HCT116 (cell line): ENCODE measurements around the gene PHF14. TPM values are rescaled to one million over a fixed set of nuclear protein-coding genes. Genes with fewer than 3 reads are reported as not detected.

Experiments
- ATAC-seq: fragments of 200-7000 bp; cut with Tn5 transposase; 2 replicates; pipeline ENCODE4 v1.9.1; 2020; ENCODE audit warnings: mild to moderate bottlenecking, moderate library complexity
- BruUV-seq: library from RNA; stranded (reverse); fragments of 400-500 nt; replicated peaks from 2 replicates; lab custom pipeline; 2021; lab: Mats Ljungman, UMichigan
- CTCF ChIA-PET: fragments of 300-600 bp; sonication (Branson Sonifier 250); formaldehyde crosslinking; loops from one replicate; lab custom pipeline; 2021; ENCODE audit warnings: antibody characterized with exemption; lab: Charles Lee
- POLR2A ChIA-PET: fragments of 300-600, 350-600 bp; sonication (Branson Sonifier 250); formaldehyde crosslinking; loops from one replicate; lab custom pipeline; 2021; ENCODE audit warnings: antibody characterized with exemption; lab: Charles Lee
- RAD21 ChIA-PET, 2 experiments: fragments of 300-600 bp; sonication (Branson Sonifier 250); formaldehyde crosslinking; loops; one replicate each; lab custom pipeline; 2023; ENCODE audit warnings: low total read pairs in 2 of 2; ENCODE audit not compliant: uncharacterized antibody in 2 of 2, unreplicated experiment in 2 of 2, low non-redundant PET in 1 of 2; lab: Charles Lee
- DNase-seq: peaks from one replicate; pipeline ENCODE4 v3.0.0-alpha.2; 2010; ENCODE audit warnings: low read depth, low spot score
- H2AFZ ChIP-seq: fragments of 200-600 bp; shearing (Covaris generic), sonication (generic); 2 replicates; pipeline ENCODE4 v1.6.1; 2017; ENCODE audit warnings: low read depth, mixed run types, mixed read lengths, antibody characterized with exemption, low read length; ENCODE audit not compliant: poor library complexity, severe bottlenecking
- H3K27ac ChIP-seq: 2 replicates; pipeline ENCODE4 v1.5.1; 2012; ENCODE audit warnings: low read depth, low read length
- H3K27me3 ChIP-seq: fragments of 200-600 bp; sonication (generic); 2 replicates; pipeline ENCODE4 v1.6.1; 2016; ENCODE audit warnings: mixed run types, low read length, mixed read lengths; ENCODE audit not compliant: insufficient read depth
- H3K36me3 ChIP-seq, 2 experiments: fragments of 200-500 bp in 1 of 2; fragments of 200-600 bp in 1 of 2; sonication (Bioruptor generic) in 1 of 2; sonication (generic) in 1 of 2; 2 replicates each; pipeline versions ENCODE4 v1.5.1 to v1.6.1; 2014 to 2016; ENCODE audit warnings: low read length in 2 of 2, inconsistent platforms in 1 of 2, mixed read lengths in 1 of 2, mixed run types in 1 of 2; ENCODE audit not compliant: insufficient read depth in 2 of 2, control insufficient read depth in 1 of 2
- H3K4me1 ChIP-seq, 2 experiments: fragments of 200-600 bp in 1 of 2; sonication (generic) in 1 of 2; 2 replicates each; pipeline versions ENCODE4 v1.5.1 to v1.6.1; 2012 to 2017; ENCODE audit warnings: low read length in 2 of 2, inconsistent platforms in 1 of 2, mild to moderate bottlenecking in 1 of 2, mixed read lengths in 1 of 2, mixed run types in 1 of 2, moderate library complexity in 1 of 2; ENCODE audit not compliant: insufficient read depth in 2 of 2, control insufficient read depth in 1 of 2
- H3K4me2 ChIP-seq: fragments of 200-600 bp; sonication (generic); 2 replicates; pipeline ENCODE4 v1.6.1; 2017; ENCODE audit warnings: mixed run types, low read length, mixed read lengths
- H3K4me3 ChIP-seq, 2 experiments: fragments of 200-600 bp in 1 of 2; sonication (generic) in 1 of 2; replicated peaks in 1 of 2; 2 replicates each; pipeline ENCODE4 v1.5.1; 2011 to 2016; ENCODE audit warnings: low read length in 2 of 2, control low read depth in 1 of 2, low read depth in 1 of 2, mild to moderate bottlenecking in 1 of 2, mixed read lengths in 1 of 2, mixed run types in 1 of 2
- H3K79me2 ChIP-seq: fragments of 200-600 bp; sonication (generic); 2 replicates; pipeline ENCODE4 v1.6.1; 2017; ENCODE audit warnings: mild to moderate bottlenecking, mixed run types, low read length, moderate library complexity, mixed read lengths; ENCODE audit not compliant: insufficient read depth
- H3K9ac ChIP-seq: fragments of 200-600 bp; sonication (generic); 2 replicates; pipeline ENCODE4 v1.6.1; 2016; ENCODE audit warnings: low read length, mixed read lengths
- H3K9me2 ChIP-seq: fragments of 200-600 bp; sonication (generic), shearing (Covaris generic); 2 replicates; pipeline ENCODE4 v1.6.1; 2017; ENCODE audit warnings: mixed run types, mild to moderate bottlenecking, moderate library complexity; ENCODE audit not compliant: insufficient read depth
- H3K9me3 ChIP-seq, 2 experiments: fragments of 200-500 bp in 1 of 2; fragments of 200-600 bp in 1 of 2; sonication (Bioruptor generic) in 1 of 2; sonication (generic) in 1 of 2; 2 replicates each; pipeline ENCODE4 v1.6.1; 2014 to 2017; ENCODE audit warnings: low read length in 2 of 2, mixed read lengths in 2 of 2, inconsistent platforms in 1 of 2, low read depth in 1 of 2, mild to moderate bottlenecking in 1 of 2, mixed run types in 1 of 2, moderate library complexity in 1 of 2; ENCODE audit not compliant: control insufficient read depth in 1 of 2, insufficient read depth in 1 of 2
- H4K20me1 ChIP-seq: fragments of 200-600 bp; sonication (generic), shearing (Covaris generic); 2 replicates; pipeline ENCODE4 v1.6.1; 2017; ENCODE audit warnings: mixed run types, mild to moderate bottlenecking, moderate library complexity; ENCODE audit not compliant: insufficient read depth
- ATF3 ChIP-seq: IDR thresholded peaks from 2 replicates; pipeline ENCODE4 v1.6.1; 2012
- CEBPB ChIP-seq: IDR thresholded peaks from 2 replicates; pipeline ENCODE4 v1.6.1; 2012; ENCODE audit warnings: low read depth
- EZH2 ChIP-seq: fragments of 200-600 bp; sonication (generic); IDR thresholded peaks from 2 replicates; pipeline ENCODE4 v1.6.1; 2017; ENCODE audit warnings: antibody characterized with exemption, mixed run types
- EZH2phosphoT487 ChIP-seq: fragments of 200-600 bp; IDR thresholded peaks from 2 replicates; pipeline ENCODE4 v1.6.1; 2018; ENCODE audit warnings: antibody characterized with exemption, borderline replicate concordance
- FOSL1 ChIP-seq: IDR thresholded peaks from 2 replicates; pipeline ENCODE4 v1.6.1; 2012; ENCODE audit warnings: low read depth
- JUND ChIP-seq: IDR thresholded peaks from 2 replicates; pipeline ENCODE4 v1.6.1; 2012
- RAD21 ChIP-seq: IDR thresholded peaks from 2 replicates; pipeline ENCODE4 v1.6.1; 2012; ENCODE audit warnings: low read depth, mild to moderate bottlenecking
- REST ChIP-seq: IDR thresholded peaks from 2 replicates; pipeline ENCODE4 v1.6.1; 2012; ENCODE audit warnings: low read depth
- TCF7L2 ChIP-seq: IDR thresholded peaks from 2 replicates; pipeline ENCODE4 v1.7.0; 2011; ENCODE audit warnings: borderline replicate concordance, inconsistent platforms; ENCODE audit not compliant: insufficient read depth, insufficient read length; ENCODE audit errors: extremely low read depth
- YY1 ChIP-seq: IDR thresholded peaks from 2 replicates; pipeline ENCODE4 v1.6.1; 2011; ENCODE audit warnings: low read length, low read depth, moderate library complexity, mild to moderate bottlenecking; ENCODE audit not compliant: insufficient replicate concordance; ENCODE audit errors: extremely low read depth
- ZFX ChIP-seq: fragments of 450-650 bp; IDR thresholded peaks from 2 replicates; pipeline ENCODE4 v1.6.1; 2017
- ZNF274 ChIP-seq: fragments of 200-500 bp; sonication (Bioruptor generic); IDR thresholded peaks from 2 replicates; pipeline ENCODE4 v1.6.1; 2014; ENCODE audit warnings: mild to moderate bottlenecking, low read depth, low read length, inconsistent platforms
- intact Hi-C: fragments of 100-400 bp; cut with micrococcal nuclease; formaldehyde crosslinking; loops from 2 replicates; pipeline ENCODE4 v1.10.0; 2022
- total RNA-seq: library from RNA; stranded (reverse); gene quantifications from one replicate; pipeline ENCODE4 v1.2.1, GENCODE V29; 2021; ENCODE audit not compliant: unreplicated experiment
- TF ChIP-seq, protein P1 (sequence below): IDR thresholded peaks from 2 replicates; pipeline ENCODE4 v1.6.1; 2011; ENCODE audit warnings: mild to moderate bottlenecking, low read length, moderate library complexity; ENCODE audit not compliant: insufficient replicate concordance; ENCODE audit errors: extremely low read depth

The PHF14 gene
- total RNA-seq, 1 experiment from 2014 or later = 13.8 TPM

GRCh38 chr7:11124856-11125559, 151.3 kb downstream of the PHF14 start:
- ChIA-PET RAD21 (no interaction called here), POLR2A (no interaction called here), CTCF (no interaction called here)
- no peaks in the 10 kb centered on the region for H3K4me1 ChIP-seq
- H3K9me2 ChIP-seq = no peaks in the 10 kb centered on the region
- H3K79me2 ChIP-seq = no peaks in the 10 kb centered on the region
- no peak overlapping the region for H3K4me2 ChIP-seq
- H3K9me3 ChIP-seq = no peaks in the 10 kb centered on the region
- H3K36me3 ChIP-seq = no peaks in the 10 kb centered on the region
- H3K27ac ChIP-seq = no peak overlapping the region
- no peaks in the 10 kb centered on the region for H4K20me1 ChIP-seq
- intact Hi-C loops = no loop called here
- no peak overlapping the region for H2AFZ ChIP-seq
- BruUV-seq = no TSS peak
- DNase-seq (no peak), ATAC-seq (no peak)
- no peak overlapping the region for H3K9ac ChIP-seq
- H3K4me3 ChIP-seq = no peak overlapping the region
- no peaks in the 10 kb centered on the region for H3K27me3 ChIP-seq
- TF ChIP-seq JUND (no peak), CEBPB (no peak), EZH2phosphoT487 (no peak), ZNF274 (no peak), RAD21 (no peak), EZH2 (no peak)

DNA sequence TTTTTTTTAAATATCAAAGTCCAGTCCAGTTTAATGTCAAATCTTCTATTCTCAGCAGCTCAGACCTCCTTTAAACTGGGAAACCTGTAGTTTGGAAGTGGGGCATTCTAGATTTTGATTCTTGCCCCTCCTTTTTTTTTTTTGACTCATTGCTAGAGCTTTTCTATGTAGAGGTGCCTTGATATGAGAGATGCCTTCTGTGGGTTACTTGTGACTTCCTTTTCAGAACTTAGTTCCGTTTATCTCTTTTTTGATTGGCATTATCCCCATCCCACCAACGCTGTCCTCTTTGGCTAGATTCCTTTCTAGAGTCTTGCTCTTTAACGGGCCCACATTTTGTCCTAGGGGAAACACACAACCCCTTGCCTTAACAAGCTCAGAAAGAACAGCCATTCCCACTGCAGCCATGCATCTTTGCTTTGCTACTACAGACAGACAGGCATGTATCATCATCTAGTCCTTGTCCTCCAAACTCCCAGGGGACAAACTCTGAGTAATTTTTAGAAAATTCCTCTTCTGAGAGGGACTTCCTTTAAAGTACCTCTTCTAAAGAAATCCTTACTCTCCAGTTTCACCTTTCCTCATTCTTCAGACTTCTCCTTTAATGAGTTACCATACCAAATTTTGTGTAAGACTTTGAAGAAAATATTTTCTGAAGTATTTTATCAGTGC, 153.6 kb downstream of the PHF14 start:
- Histone ChIP-seq H3K9me3 (no peaks in the 10 kb centered on the region), H3K79me2 (no peaks in the 10 kb centered on the region), H3K4me2 (no peak overlapping the region), H3K9ac (no peak overlapping the region), H2AFZ (no peak overlapping the region), H3K36me3 (no peaks in the 10 kb centered on the region), H4K20me1 (no peaks in the 10 kb centered on the region), H3K4me1 (no peaks in the 10 kb centered on the region), H3K27me3 (no peaks in the 10 kb centered on the region), H3K9me2 (no peaks in the 10 kb centered on the region), H3K27ac (no peak overlapping the region), H3K4me3 (no peak overlapping the region)
- RAD21 ChIA-PET = no interaction called here
- CTCF ChIA-PET = interaction anchor here (1.1 kb wide), 1 partner anchor 85 kb away, joined by 3 read pairs; no protein-coding TSS in a partner anchor
- intact Hi-C loops = no loop called here
- DNase-seq (no peak), ATAC-seq (no peak)
- BruUV-seq = no TSS peak
- POLR2A ChIA-PET = no interaction called here
- no peak for TF ChIP-seq YY1
- TF ChIP-seq ATF3 = no peak
- no peak for TF ChIP-seq TCF7L2
- TF ChIP-seq ZFX = no peak
- no peak for TF ChIP-seq RAD21
- no peak for TF ChIP-seq FOSL1
- TF ChIP-seq CEBPB = no peak
- no peak for TF ChIP-seq JUND
- TF ChIP-seq, protein P1, sequence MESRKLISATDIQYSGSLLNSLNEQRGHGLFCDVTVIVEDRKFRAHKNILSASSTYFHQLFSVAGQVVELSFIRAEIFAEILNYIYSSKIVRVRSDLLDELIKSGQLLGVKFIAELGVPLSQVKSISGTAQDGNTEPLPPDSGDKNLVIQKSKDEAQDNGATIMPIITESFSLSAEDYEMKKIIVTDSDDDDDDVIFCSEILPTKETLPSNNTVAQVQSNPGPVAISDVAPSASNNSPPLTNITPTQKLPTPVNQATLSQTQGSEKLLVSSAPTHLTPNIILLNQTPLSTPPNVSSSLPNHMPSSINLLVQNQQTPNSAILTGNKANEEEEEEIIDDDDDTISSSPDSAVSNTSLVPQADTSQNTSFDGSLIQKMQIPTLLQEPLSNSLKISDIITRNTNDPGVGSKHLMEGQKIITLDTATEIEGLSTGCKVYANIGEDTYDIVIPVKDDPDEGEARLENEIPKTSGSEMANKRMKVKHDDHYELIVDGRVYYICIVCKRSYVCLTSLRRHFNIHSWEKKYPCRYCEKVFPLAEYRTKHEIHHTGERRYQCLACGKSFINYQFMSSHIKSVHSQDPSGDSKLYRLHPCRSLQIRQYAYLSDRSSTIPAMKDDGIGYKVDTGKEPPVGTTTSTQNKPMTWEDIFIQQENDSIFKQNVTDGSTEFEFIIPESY = no peak
- TF ChIP-seq REST = no peak
